Glutamatergic neuron (in vitro differentiated cells): Measurements from ENCODE around the gene TIPARP. TPM values are rescaled to one million over a fixed set of nuclear protein-coding genes. Genes with fewer than 3 reads are reported as not detected.

ENCODE experiments used
- DNase-seq: peaks from one replicate; pipeline ENCODE4 v3.0.0; 2022
- H3K27ac Mint-ChIP-seq: one replicate; pipeline ENCODE4 v1.8.0; 2020; ENCODE audit warnings: mild to moderate bottlenecking, mixed read lengths, inconsistent platforms; ENCODE audit not compliant: unreplicated experiment
- H3K27me3 Mint-ChIP-seq: one replicate; pipeline ENCODE4 v1.8.0; 2020; ENCODE audit warnings: mild to moderate bottlenecking, moderate library complexity, mixed read lengths, inconsistent platforms; ENCODE audit not compliant: unreplicated experiment
- H3K36me3 Mint-ChIP-seq: one replicate; pipeline ENCODE4 v1.8.0; 2020; ENCODE audit warnings: mild to moderate bottlenecking, mixed read lengths, inconsistent platforms; ENCODE audit not compliant: unreplicated experiment
- H3K4me1 Mint-ChIP-seq: one replicate; pipeline ENCODE4 v1.8.0; 2020; ENCODE audit warnings: mild to moderate bottlenecking, low read depth, mixed read lengths, inconsistent platforms; ENCODE audit not compliant: unreplicated experiment
- H3K4me3 Mint-ChIP-seq: one replicate; pipeline ENCODE4 v1.8.0; 2020; ENCODE audit warnings: mild to moderate bottlenecking, mixed read lengths, inconsistent platforms; ENCODE audit not compliant: unreplicated experiment
- H3K9me3 Mint-ChIP-seq: one replicate; pipeline ENCODE4 v1.8.0; 2020; ENCODE audit warnings: mild to moderate bottlenecking, moderate library complexity, mixed read lengths, inconsistent platforms; ENCODE audit not compliant: unreplicated experiment
- total RNA-seq: library from RNA; stranded (reverse); fragmentation: NEBNext Ultra II Directional; extraction: Animal tissue kit (Norgen Biotek cat#: 25700); gene quantifications from one replicate; pipeline ENCODE4 v1.2.1, GENCODE V29; 2021; ENCODE audit not compliant: unreplicated experiment
- TF ChIP-seq, protein P1 (sequence below): fragments of 200-600 bp; sonication (generic); IDR thresholded peaks from one replicate; pipeline ENCODE4 v1.5.0; 2021; ENCODE audit not compliant: partially characterized antibody, unreplicated experiment

Gene TIPARP
- total RNA-seq, 1 donor from 2014 or later, result 9.5 TPM

DNA sequence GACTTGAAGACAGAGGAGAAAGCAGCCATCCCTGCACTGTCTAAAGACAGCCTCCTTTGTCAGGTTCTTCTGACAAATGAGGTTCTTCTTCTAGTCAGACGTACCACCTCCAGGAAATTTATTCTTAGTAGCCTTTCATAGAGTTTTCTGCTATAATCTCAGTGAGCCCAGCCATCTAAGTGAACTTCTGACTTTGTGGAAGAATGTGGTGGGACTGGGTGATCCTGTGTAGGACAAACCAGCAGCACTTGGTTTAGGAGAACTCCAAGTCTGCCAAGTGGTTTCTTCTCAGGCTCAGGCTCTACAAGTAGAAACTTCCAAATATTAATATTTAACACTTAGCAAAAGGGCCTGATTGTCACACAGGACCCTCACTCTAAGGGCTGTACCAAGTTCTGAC lies 52.1 kb downstream of the TIPARP start:
- Mint-ChIP-seq H3K9me3 (no peaks in the 10 kb centered on the region), H3K36me3 (no peaks in the 10 kb centered on the region), H3K27me3 (no peaks in the 10 kb centered on the region), H3K4me1 (peaks cover 2% of the 10 kb centered on the region), H3K27ac (no peak overlapping the region), H3K4me3 (no peak overlapping the region)
- TF ChIP-seq, protein P1, sequence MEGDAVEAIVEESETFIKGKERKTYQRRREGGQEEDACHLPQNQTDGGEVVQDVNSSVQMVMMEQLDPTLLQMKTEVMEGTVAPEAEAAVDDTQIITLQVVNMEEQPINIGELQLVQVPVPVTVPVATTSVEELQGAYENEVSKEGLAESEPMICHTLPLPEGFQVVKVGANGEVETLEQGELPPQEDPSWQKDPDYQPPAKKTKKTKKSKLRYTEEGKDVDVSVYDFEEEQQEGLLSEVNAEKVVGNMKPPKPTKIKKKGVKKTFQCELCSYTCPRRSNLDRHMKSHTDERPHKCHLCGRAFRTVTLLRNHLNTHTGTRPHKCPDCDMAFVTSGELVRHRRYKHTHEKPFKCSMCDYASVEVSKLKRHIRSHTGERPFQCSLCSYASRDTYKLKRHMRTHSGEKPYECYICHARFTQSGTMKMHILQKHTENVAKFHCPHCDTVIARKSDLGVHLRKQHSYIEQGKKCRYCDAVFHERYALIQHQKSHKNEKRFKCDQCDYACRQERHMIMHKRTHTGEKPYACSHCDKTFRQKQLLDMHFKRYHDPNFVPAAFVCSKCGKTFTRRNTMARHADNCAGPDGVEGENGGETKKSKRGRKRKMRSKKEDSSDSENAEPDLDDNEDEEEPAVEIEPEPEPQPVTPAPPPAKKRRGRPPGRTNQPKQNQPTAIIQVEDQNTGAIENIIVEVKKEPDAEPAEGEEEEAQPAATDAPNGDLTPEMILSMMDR, result no peak
- DNase-seq, result no peak

DNA sequence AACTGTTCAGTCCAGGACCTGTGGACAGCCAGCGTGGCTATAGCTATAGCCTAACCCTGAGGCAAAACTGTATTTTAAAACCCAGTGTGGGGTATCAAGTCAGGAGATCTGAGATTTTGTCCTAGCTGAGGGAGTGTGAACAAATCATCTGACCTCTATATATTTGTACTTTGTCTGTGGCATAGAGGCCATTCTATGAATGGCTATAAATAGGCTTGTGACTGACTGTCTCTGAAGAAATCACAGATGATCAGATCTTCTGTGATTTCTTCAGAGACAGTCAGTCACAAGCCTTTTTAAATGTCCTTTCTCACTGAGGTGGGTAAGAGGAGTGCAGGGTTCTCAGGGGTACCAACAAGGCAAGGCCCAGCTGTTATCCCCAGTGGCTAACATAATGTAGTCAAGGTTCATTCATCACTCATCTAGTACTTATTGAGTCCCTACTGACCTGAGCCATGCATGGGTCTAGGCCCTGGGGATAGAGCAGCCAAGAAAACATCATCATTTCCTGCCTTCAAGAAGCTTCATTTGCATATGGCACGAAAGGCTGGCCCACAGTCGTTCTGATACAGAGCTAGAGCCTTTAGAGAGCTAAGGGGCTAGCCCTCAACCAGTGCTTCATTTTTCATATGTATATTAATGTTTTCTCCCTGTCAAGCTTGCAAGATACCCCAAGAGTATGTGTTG lies 53.3 kb downstream of the TIPARP start:
- Mint-ChIP-seq H3K27me3 (no peaks in the 10 kb centered on the region), H3K4me3 (no peak overlapping the region), H3K27ac (no peak overlapping the region), H3K36me3 (no peaks in the 10 kb centered on the region), H3K4me1 (peaks cover 2% of the 10 kb centered on the region), H3K9me3 (no peaks in the 10 kb centered on the region)
- TF ChIP-seq, protein P1, result no peak
- DNase-seq, result no peak

DNA sequence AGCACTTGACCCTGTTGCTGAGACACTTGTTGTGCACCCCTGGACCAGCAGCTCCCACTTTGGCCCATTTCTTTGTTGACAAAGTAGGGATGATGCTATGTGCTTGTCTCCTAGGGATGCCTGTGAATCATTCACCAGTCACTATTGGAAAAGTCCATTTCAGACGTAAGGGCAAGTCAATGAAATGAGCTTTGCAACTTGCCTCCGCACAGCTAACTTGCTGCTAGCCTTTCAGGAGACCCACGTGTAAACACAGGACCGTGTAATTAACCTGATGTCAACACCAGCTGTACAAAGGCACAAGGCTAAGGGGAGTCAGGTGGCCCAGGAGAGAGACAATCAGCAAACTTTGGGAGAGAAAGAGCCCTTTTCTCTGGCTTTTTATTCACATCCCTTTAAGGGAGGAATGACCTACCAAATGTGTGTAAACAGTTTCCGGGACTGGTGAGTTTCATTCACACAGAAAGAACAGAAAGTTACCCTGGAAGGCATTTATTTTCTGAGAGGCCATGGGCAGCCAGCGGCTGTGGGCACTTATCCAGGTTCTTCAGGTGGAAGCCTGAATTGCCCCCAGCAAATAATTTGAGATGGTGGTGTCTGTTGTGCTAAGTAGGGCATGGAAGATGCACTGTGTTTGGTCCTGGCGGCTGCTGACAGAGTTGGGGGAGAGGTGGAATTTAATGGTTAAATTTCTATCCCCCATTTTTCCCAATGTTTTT lies 54.0 kb downstream of the TIPARP start:
- Mint-ChIP-seq H3K4me3 (no peak overlapping the region), H3K9me3 (no peaks in the 10 kb centered on the region), H3K27ac (no peak overlapping the region), H3K27me3 (no peaks in the 10 kb centered on the region), H3K4me1 (peaks cover under 1% of the 10 kb centered on the region), H3K36me3 (no peaks in the 10 kb centered on the region)
- no peak for DNase-seq
- TF ChIP-seq, protein P1, result no peak

DNA sequence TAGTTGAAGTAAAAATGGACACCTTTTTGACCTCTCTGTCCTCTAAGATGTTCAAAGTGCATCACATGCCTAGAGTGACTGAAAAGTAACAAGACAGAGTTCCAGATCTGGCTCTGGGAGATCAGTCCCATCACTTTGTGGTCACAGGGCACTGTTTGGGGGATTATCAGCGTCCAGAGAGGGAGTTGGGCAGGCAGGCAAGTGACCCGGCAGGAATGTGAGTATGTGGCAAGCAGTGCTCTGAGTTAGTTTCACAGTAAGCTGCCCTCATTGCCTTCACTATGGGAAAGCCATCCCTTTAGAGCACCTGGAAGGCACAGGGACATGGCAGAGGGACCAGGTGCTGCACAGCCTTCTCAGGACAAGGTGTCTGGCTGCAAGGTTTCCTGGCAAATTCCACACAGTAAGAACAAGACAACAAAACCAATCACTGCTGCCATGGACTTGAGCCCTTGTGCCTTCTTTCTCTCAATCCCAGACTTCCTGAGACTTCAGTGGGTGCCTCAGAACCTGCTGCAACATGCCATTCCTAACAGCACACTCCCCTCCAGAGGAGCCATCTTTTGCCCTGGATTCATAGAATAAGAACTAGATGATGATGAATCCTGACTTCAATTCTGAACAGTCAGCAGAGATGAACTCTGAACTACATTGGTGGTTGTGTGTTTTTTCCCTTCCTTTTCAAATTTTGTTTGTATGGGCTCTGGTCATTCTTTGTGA lies 55.2 kb downstream of the TIPARP start:
- TF ChIP-seq, protein P1, result no peak
- no peaks in the 10 kb centered on the region for H3K4me1 Mint-ChIP-seq
- no peak for DNase-seq
- no peaks in the 10 kb centered on the region for H3K36me3 Mint-ChIP-seq
- no peak overlapping the region for H3K27ac Mint-ChIP-seq
- no peak overlapping the region for H3K4me3 Mint-ChIP-seq
- H3K27me3 Mint-ChIP-seq, result no peaks in the 10 kb centered on the region
- no peaks in the 10 kb centered on the region for H3K9me3 Mint-ChIP-seq
